Measurements from ENCODE around the gene RHOG.

Gene RHOG

GRCh38 chr11:3830088-3830487 is 10.7 kb downstream of the RHOG start:
- no peak overlapping the region for H3K4me3 ChIP-seq (ENCODE audit: low read depth, low read length)
- no peak for TF ChIP-seq CTCF (IDR thresholded peaks at IDR 0.05; ENCODE audit: borderline replicate concordance, insufficient read depth, low read depth, low read length)

- no peak overlapping the region for H3K4me3 ChIP-seq (ENCODE audit: low read depth, low read length)
- no peak for TF ChIP-seq CTCF (IDR thresholded peaks at IDR 0.05; ENCODE audit: borderline replicate concordance, insufficient read depth, low read depth, low read length)
Measured at GRCh38 chr11:3827434-3828186, 13.1 kb downstream of the RHOG start.

GRCh38 chr11:3826721-3827120 is 14.0 kb downstream of the RHOG start:
- H3K4me3 ChIP-seq (ENCODE audit: low read depth, low read length) = no peak overlapping the region
- TF ChIP-seq CTCF (IDR thresholded peaks at IDR 0.05; ENCODE audit: borderline replicate concordance, insufficient read depth, low read depth, low read length) = no peak

- no peak overlapping the region for H3K4me3 ChIP-seq (ENCODE audit: low read depth, low read length)
- TF ChIP-seq CTCF (IDR thresholded peaks at IDR 0.05; ENCODE audit: borderline replicate concordance, insufficient read depth, low read depth, low read length) = no peak
Measured at GRCh38 chr11:3825473-3826154, 15.1 kb downstream of the RHOG start.

GRCh38 chr11:3824714-3825472 is 15.9 kb downstream of the RHOG start:
- TF ChIP-seq CTCF (IDR thresholded peaks at IDR 0.05; ENCODE audit: borderline replicate concordance, insufficient read depth, low read depth, low read length) = peak; percentile 95
- no peak overlapping the region for H3K4me3 ChIP-seq (ENCODE audit: low read depth, low read length)

GRCh38 chr11:3823762-3824506 is 16.8 kb downstream of the RHOG start:
- H3K4me3 ChIP-seq (ENCODE audit: low read depth, low read length) = no peak overlapping the region
- TF ChIP-seq CTCF (IDR thresholded peaks at IDR 0.05; ENCODE audit: borderline replicate concordance, insufficient read depth, low read depth, low read length) = no peak

Measured in GM12875 (cell line).